OCI-LY7 (cell line): ENCODE data around the gene STK32A. TPM values are rescaled to one million over a fixed set of nuclear protein-coding genes. Genes with fewer than 3 reads are reported as not detected.

ENCODE experiments used
- BruUV-seq: library from RNA; stranded (reverse); fragments of 400-500 nt; replicated peaks from 2 replicates; lab custom pipeline; 2021; lab: Mats Ljungman, UMichigan
- CTCF ChIA-PET: fragments of 300-600 bp; sonication (Branson Sonifier 250); formaldehyde crosslinking; loops from one replicate; lab custom pipeline; 2022; ENCODE audit warnings: antibody characterized with exemption; ENCODE audit not compliant: unreplicated experiment; lab: Charles Lee
- POLR2A ChIA-PET: fragments of 300-600 bp; sonication (Branson Sonifier 250); formaldehyde crosslinking; loops from one replicate; lab custom pipeline; 2022; ENCODE audit warnings: antibody characterized with exemption; lab: Charles Lee
- DNase-seq: peaks from one replicate; pipeline ENCODE4 v3.0.0-alpha.2; 2015; ENCODE audit warnings: low spot score
- H2AFZ ChIP-seq: fragments of 200-600 bp; sonication (generic), shearing (Covaris generic); 2 replicates; pipeline ENCODE4 v1.6.1; 2014; ENCODE audit warnings: mild to moderate bottlenecking, antibody characterized with exemption, low read length, moderate library complexity
- H3K27ac ChIP-seq: fragments of 200-600 bp; sonication (generic); 2 replicates; pipeline ENCODE4 v1.5.1; 2014; ENCODE audit warnings: mixed run types, low read depth, mild to moderate bottlenecking, moderate library complexity, low read length, inconsistent platforms; ENCODE audit not compliant: poor library complexity, severe bottlenecking
- H3K36me3 ChIP-seq: fragments of 200-600 bp; sonication (generic); 2 replicates; pipeline ENCODE4 v1.6.1; 2014; ENCODE audit warnings: mild to moderate bottlenecking, antibody characterized with exemption, low read length, moderate library complexity, mixed read lengths; ENCODE audit not compliant: insufficient read depth
- H3K4me1 ChIP-seq: fragments of 200-600 bp; sonication (generic); 2 replicates; pipeline ENCODE4 v1.5.1; 2014; ENCODE audit warnings: mild to moderate bottlenecking, low read length; ENCODE audit not compliant: insufficient read depth, poor library complexity, severe bottlenecking
- H3K4me2 ChIP-seq: fragments of 200-600 bp; sonication (generic); 2 replicates; pipeline ENCODE4 v1.6.1; 2014; ENCODE audit warnings: mild to moderate bottlenecking, low read length
- H3K4me3 ChIP-seq: fragments of 200-600 bp; sonication (generic); 2 replicates; pipeline ENCODE4 v1.5.1; 2014; ENCODE audit warnings: mild to moderate bottlenecking, low read depth, low read length; ENCODE audit not compliant: poor library complexity, severe bottlenecking
- H3K79me2 ChIP-seq: fragments of 200-600 bp; sonication (generic); 2 replicates; pipeline ENCODE4 v1.6.1; 2016; ENCODE audit warnings: low read depth, mild to moderate bottlenecking, low read length, moderate library complexity, mixed read lengths; ENCODE audit not compliant: insufficient read depth
- H3K9me2 ChIP-seq: fragments of 200-600 bp; sonication (generic); 2 replicates; pipeline ENCODE4 v1.6.1; 2016; ENCODE audit warnings: mild to moderate bottlenecking, low read length, mixed read lengths; ENCODE audit not compliant: insufficient read depth
- H3K9me3 ChIP-seq: fragments of 200-600 bp; sonication (generic); 2 replicates; pipeline ENCODE4 v1.6.1; 2014; ENCODE audit warnings: mild to moderate bottlenecking, mixed run types, low read length, mixed read lengths
- H4K20me1 ChIP-seq: fragments of 200-600 bp; sonication (generic); 2 replicates; pipeline ENCODE4 v1.6.1; 2014; ENCODE audit warnings: mild to moderate bottlenecking, antibody characterized with exemption, low read length, moderate library complexity, mixed read lengths; ENCODE audit not compliant: insufficient read depth
- EZH2phosphoT487 ChIP-seq: fragments of 200-600 bp; sonication (generic); IDR thresholded peaks from 2 replicates; pipeline ENCODE4 v1.6.1; 2018; ENCODE audit warnings: low read depth, borderline replicate concordance, mild to moderate bottlenecking, mixed run types, antibody characterized with exemption, low read length, moderate library complexity, mixed read lengths
- intact Hi-C: fragments of 100-400 bp; cut with micrococcal nuclease; formaldehyde crosslinking; loops from one replicate; pipeline ENCODE4 v1.10.0; 2022; ENCODE audit not compliant: unreplicated experiment
- total RNA-seq, 2 experiments: library from RNA; depleted of rRNA in 1 of 2; stranded (reverse); fragments of >200 nt in 1 of 2; shearing (Covaris generic) in 1 of 2; gene quantifications; 2 replicates each; pipeline ENCODE4 v1.2.3, GENCODE V29; 2014 to 2022
- TF ChIP-seq, protein P1 (sequence below): fragments of 200-600 bp; sonication (generic); conservative IDR thresholded peaks from 2 replicates; pipeline ENCODE4 v1.5.1; 2014; ENCODE audit warnings: mild to moderate bottlenecking, antibody characterized with exemption, low read length, moderate library complexity, mixed read lengths

Gene STK32A
- total RNA-seq, 2 experiments from 2014 or later, result not detected

DNA sequence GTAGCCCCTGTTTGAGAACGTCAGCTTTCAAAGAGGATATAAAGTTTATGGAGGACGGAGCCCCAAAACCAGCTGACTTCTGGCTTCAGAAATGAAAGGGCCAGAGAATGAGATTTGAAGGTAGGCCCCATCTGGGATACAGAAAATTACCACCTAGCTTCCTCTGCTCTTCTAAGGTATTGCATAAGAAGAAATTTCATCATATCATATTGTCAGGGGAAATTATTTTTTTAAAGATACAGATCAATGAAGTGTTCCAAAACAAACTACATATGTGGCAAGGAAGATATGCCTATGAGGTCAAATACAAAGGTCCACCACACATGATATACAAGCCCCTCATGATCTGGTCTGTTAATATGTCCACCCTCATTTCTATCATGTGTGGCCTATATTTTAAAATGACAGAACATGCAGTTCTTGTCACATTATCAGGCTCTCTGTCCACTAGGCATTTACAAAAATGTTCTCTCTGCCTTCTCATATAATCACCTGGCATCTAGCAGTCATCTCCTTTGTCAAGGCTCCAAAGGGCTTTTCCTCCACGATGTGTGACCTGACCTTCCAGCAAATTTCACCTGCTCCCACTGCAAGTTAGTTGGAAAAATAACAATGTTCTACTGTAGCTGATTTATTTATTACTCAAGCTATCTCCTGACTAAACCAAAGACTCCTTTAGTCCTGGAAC is 192.0 kb downstream of the STK32A start:
- CTCF ChIA-PET, result interaction anchor here (0.6 kb wide), 1 partner anchor 507 kb away, joined by 3 read pairs; no protein-coding TSS in a partner anchor
- Histone ChIP-seq H2AFZ (no peak overlapping the region), H3K27ac (no peak overlapping the region), H4K20me1 (no peaks in the 10 kb centered on the region), H3K9me2 (no peaks in the 10 kb centered on the region), H3K4me2 (no peak overlapping the region), H3K4me3 (no peak overlapping the region), H3K4me1 (no peaks in the 10 kb centered on the region), H3K36me3 (no peaks in the 10 kb centered on the region), H3K79me2 (no peaks in the 10 kb centered on the region), H3K9me3 (no peaks in the 10 kb centered on the region)
- POLR2A ChIA-PET, result interaction anchor here (0.6 kb wide), 2 partner anchors 16 to 1201 kb away, joined by 3 read pairs; no protein-coding TSS in a partner anchor
- no TSS peak for BruUV-seq
- TF ChIP-seq EZH2phosphoT487, result no peak
- TF ChIP-seq, protein P1, sequence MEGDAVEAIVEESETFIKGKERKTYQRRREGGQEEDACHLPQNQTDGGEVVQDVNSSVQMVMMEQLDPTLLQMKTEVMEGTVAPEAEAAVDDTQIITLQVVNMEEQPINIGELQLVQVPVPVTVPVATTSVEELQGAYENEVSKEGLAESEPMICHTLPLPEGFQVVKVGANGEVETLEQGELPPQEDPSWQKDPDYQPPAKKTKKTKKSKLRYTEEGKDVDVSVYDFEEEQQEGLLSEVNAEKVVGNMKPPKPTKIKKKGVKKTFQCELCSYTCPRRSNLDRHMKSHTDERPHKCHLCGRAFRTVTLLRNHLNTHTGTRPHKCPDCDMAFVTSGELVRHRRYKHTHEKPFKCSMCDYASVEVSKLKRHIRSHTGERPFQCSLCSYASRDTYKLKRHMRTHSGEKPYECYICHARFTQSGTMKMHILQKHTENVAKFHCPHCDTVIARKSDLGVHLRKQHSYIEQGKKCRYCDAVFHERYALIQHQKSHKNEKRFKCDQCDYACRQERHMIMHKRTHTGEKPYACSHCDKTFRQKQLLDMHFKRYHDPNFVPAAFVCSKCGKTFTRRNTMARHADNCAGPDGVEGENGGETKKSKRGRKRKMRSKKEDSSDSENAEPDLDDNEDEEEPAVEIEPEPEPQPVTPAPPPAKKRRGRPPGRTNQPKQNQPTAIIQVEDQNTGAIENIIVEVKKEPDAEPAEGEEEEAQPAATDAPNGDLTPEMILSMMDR, result no peak
- no peak for DNase-seq
- intact Hi-C loops, result no loop called here

DNA sequence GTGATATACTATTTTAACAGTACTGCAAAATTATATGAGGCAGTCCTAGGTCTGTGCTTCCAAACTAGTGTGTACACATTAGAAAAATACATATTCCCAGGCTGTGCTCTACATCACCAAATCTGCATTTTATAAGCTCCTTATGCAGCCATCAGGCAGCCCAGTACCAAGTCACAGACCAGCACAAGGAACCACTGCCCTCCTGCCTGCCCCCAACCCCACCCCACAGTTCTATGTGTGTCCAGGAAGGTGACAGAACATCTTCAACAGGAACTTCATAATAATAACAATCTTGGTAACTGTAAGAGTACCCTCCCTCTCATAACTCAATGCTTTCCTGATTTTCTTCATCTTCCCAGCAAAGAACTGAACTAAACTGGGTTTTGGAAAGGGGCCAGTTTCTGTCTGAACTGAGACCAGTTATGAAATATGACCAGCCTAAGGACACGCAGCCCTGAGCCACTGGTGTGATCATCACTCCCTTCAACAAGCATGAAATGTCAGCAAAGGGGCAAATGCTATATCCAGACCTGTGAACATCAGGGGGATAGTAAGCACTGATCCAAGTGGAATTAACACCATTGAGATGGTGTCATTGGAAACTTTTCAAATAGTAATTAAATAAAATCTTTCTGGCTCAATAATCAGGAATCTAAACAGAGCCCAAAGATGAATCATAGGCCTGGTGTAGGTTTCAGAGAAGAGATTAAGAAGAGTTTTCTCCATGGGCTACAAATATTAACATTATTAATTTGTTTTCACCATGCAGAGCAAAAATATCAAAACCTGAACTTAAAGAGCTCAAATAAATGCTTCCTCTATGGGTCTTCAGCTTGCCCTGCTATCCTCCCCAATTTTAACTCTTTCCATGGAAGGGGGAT is 192.9 kb downstream of the STK32A start:
- H2AFZ ChIP-seq, result no peak overlapping the region
- no peak for DNase-seq
- no peaks in the 10 kb centered on the region for H4K20me1 ChIP-seq
- ChIA-PET CTCF (no interaction called here), POLR2A (interaction anchor here (0.6 to 2.1 kb wide), 2 partner anchors 12 to 15 kb away, joined by 3 to 7 read pairs; no protein-coding TSS in a partner anchor)
- TF ChIP-seq, protein P1, result no peak
- no peak overlapping the region for H3K4me3 ChIP-seq
- no peaks in the 10 kb centered on the region for H3K79me2 ChIP-seq
- intact Hi-C loops, result no loop called here
- no TSS peak for BruUV-seq
- no peaks in the 10 kb centered on the region for H3K4me1 ChIP-seq
- H3K36me3 ChIP-seq, result no peaks in the 10 kb centered on the region
- no peak overlapping the region for H3K27ac ChIP-seq
- no peak overlapping the region for H3K4me2 ChIP-seq
- H3K9me2 ChIP-seq, result no peaks in the 10 kb centered on the region
- H3K9me3 ChIP-seq, result no peaks in the 10 kb centered on the region
